GM21619 (cell line): ENCODE measurements around the gene AHSP.
"Not testable (repeated sequence)": the region's sequence is repeated elsewhere in the genome, so short reads cannot be mapped to it uniquely, and the experiment has no call there.

ENCODE experiments used
- ATAC-seq: cut with Tn5 transposase; IDR thresholded peaks from one replicate; pipeline ENCODE4 v1.9.1; 2021; ENCODE audit not compliant: unreplicated experiment

AHSP gene

DNA sequence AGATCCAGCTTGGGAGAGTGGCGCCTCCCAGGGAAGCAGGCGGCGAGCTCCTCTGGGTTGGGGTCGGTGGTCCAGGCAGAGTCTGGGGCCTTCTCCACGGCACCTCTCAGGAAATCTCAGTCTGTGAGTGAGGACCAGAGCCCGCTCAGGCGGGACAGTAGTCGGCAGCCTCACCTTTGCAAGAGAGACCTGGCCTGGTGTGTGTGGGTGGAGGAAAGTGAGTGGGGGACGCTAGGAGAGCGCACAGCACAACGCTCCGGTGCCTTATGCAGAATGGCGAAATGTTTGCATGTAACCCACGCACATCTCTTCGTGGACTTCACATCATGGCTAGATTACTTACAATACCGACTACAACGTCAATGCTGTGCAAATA lies 2.2 kb downstream of the AHSP start:
- no peak for ATAC-seq

DNA sequence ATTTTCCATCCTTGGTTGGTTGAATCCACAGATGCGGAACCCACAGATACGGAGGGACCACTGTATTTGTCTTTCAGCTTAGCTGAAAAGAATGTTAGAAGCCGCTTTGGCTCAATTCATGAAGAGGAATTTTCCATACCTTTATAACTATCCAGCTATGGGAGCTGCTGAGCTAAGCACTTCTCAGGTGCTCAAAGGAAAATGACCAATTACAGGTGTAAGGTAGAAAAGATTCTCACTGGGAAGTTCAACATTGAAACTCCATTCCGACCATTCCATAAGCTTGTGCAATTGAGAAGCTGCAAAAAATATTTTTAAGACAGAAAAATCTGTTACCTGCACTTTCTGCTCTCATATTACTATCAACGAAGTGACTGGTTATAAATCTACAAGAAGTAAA lies 2.7 kb downstream of the AHSP start:
- ATAC-seq = no peak

DNA sequence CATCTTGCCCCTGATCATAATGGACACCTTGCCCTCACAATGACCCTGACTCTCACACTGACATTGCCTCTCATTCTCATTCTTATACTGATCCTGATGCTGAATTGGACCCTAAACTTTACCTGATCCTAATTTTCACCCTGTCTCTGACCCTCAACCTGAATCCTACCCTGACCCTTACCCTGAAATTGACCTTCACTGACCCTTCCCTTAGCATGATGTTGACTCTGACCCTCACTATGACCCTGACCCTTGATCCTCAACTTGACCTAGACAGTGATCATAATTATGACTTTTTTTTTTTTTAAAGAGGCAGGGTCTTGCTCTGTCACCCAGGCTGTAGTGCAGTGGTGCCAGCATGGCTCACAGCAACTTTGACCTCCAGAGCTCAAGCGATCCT lies 3.4 kb downstream of the AHSP start:
- ATAC-seq = no peak

DNA sequence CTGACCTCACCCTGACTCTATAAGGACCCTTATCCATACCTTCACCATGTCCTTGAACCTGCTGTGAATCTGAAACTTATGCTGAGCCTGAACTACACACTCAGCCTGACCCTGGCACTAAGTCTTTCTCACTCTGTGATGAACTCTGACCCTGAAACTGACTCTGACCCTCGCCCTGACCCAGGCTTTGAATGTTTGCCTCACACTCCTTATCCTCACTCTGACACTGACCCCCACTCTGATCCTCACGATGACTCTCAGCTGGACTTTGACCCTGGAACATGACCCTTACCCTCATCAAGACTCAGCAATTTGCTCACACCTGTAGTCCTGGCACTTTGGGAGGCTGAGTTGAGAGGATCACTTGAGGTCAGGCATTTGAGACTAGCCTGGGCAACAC lies 4.4 kb downstream of the AHSP start:
- no peak for ATAC-seq

DNA sequence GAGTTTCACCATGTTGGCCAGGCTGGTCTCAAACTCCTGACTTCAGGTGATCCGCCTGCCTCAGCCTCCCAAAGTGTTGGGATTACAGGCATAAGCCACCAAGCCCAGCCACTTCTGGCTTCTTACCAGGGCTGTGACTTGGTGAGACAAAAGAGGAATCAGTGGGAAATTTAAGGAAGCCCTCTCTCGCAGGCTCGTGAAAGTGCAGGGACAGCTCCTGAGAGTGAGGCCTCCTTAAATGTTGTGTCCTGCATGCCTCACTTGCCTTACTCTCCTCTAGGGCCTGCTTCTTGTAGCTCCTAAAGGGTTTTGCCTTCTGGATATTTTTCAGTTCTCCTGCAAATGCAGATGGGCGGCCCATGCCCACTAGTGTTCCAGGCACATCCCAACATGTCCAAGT lies 5.2 kb downstream of the AHSP start:
- no peak for ATAC-seq

DNA sequence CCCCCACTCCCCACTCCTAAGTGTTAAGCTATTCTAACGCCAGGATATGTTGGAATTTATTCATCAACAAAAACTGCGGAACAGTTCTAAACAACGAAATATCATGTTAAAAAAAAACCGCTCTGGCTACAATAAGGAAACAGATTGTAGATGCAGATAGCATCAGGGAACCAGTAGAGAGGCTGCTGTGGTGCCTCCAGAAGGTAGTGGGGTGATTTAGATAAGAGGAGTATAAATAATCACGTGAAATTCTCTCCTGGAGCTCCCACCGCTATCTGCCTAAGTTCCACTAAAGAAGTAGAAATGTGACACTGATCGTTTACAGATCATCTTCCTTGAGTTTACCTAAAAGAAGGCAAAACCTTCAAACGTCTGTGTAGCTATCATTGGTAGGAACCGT lies 8.0 kb downstream of the AHSP start:
- ATAC-seq = no peak

DNA sequence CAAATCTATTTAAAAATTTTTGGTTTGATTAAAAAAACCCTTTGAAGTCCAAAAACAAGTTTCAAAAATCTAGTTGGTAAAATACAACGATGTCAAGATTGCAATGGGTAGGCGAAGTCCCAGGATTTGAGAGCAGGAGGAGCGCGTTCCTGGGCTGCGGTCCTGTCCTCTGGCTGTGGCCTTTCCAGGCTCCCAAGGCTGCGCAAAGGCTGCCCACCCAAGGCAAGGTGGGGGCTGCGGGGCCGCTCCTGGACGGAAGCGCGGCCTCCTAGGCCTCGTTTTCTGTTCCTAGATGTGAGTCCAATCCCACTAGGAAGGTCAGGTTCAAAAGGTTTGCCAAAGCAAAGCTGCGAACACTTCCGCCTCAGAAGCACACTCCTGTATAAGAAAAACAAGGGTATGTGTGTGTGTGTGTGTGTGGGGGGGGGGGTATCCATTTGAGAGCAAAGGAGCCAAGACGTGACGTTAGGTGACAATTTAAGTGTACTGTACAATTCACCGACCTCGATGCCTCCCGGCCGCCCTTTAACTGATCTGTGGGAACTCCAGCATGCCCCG lies 9.2 kb downstream of the AHSP start:
- ATAC-seq = no peak

DNA sequence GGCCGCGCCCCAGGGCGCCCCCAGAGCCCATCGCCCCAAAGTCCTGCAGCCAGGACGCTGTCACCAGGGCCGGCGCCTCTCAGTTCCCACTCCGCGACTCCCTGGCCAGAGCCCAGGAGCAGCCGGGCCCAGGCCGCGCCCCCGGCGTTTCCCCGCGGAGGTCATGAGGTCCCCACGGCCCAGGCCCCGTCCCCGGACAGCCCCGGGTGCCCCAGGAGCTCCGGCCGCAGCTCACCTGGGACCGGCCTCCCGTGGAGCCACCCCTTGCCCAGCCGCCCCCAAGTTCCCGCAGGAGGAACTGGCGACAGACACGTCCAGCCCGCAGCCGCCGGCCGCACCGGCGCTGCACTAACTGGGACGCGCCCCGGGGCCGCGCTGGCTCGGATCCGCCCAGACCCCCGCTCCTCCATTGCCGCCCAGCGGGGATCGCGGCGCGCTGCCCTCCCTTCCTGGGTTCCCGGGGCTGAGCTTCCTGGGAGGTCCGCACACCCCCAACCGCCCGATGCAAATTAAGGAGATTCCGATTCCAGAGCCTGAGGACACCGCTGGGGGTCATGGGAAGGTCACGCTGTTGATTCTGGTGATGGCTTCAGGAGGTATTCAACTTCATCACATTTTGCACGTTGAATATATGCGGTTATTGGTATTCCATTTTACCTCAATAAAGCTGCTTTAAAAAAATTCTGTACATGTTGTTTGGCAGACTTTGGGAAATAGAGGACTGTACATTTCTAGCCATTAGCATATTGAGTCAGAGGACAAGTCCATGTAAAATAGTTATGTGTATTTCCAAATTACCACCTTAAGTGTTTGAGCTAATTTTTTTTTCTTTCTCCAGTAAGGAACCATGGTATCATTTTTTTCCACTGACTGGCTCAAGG lies 9.9 kb downstream of the AHSP start:
- no peak for ATAC-seq

DNA sequence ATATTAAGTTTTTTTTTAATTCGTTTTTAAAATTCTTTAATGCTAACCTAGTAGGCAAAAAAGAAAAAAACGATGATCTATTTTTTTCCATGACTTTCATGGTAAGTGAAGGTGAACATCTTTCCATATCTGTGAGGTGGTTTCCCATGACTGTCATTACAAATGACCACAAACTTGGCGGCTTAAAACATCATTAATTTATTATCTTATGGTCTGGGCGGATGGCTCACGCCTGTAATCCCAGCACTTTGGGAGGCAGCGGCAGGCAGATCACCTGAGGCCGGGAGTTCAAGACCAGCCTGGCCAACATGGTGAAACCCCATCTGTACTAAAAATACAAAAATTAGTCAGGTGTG lies 10.5 kb downstream of the AHSP start:
- ATAC-seq = not testable (repeated sequence)

DNA sequence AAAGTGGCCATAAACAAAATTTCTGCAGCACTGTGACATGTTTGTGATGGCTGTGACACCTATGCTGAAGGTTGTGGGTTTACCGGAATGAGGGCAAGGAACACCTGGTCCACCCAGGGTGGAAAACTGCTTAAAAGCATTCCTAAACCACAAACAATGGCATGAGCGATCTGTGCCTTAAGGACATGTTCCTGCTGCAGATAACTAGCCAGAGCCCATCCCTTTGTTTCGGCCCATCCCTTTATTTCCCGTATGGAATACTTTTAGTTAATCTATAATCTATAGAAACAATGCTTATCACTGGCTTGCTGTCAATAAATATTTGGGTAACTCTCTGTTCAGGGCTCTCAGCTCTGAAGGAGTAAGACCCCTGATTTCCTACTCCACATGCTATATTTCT lies 12.1 kb downstream of the AHSP start:
- ATAC-seq = not testable (repeated sequence)

DNA sequence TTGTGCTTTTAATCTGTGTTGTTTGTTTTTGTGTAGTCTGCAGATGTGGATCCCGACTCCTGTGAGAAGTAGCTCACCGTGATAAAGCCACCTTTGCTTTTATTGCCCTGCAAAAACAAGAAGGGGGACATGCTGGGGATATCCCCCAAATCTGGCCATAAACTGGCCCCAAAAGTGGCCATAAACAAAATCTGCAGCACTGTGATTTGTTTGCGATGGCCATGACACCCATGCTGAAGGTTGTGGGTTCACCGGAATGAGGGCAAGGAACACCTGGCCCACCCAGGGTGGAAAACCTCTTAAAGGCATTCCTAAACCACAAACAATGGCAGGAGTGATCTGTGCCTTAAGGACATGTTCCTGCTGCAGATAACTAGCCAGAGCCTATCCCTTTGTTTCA lies 15.1 kb downstream of the AHSP start:
- ATAC-seq = no peak

DNA sequence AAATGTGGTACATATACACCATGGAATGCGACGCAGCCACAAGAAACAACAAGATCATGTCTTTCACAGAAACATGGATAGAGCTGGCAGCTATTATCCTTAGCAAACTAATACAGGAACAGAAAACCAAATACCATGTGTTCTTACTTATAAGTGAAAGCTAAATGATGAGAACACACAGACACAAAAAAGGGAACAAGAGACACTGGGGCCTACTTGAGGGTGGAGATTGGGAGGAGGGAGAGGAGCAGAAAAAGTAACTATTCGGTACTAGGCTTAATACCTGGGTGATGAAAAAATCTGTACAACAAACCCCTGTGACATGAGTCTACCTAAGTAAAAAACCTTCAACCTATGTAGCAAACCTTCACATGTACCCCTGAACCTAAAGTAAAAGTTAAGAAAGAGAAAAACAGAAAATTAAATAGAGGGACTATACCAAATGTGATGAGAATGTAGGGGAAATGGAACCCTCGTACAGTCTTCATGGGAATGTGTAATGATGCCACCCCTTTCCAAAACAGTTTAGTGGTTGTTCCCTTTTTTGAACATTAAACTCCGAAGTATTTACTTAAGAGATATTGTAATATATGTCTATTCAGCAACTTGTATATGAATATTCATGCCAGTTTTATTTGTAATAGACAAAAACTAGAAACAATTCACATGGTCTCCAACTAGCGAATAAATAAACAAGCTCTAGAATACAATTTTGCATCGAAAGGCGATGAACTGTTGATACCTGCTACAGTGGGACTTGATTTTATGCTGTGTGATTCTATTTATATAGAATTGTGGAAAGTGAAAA lies 33.9 kb downstream of the AHSP start:
- ATAC-seq = no peak

DNA sequence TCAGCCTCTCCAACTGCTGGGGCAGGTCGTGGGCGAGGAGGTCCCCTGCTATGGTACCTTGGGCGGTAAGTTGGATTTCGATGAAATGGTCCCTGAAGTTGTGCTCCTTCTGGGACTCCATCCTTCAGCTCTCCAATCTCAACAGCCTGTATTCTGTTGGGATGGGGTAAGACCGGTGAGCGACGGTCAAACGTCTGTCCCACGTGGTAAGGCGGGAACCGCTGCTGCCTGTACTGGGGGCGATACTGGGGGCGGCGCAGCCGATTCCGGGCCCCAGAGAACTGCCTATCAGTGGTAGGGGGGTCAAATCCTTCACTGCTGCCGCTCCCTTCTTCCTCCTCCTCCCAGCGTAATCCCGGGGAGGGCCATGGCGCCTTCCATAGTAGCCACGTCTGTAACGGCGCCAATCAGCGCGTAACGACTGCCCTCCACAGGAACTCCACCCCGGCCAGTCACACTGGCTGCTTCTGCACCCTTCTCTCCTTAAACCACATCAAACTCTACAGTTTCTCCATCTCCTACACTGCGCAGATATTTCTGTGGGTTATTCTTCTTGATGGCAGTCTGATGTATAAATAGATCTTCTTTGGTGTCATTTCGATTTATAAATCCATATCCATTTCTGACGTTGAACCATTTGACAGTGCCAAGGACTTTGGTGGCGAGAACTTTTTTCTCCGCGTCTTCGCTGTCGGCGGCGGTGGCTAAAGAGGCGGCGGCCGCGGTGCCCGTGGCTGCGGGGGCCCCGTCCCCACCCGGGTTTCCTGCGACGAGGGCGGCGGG lies 41.1 kb downstream of the AHSP start:
- ATAC-seq = no peak

DNA sequence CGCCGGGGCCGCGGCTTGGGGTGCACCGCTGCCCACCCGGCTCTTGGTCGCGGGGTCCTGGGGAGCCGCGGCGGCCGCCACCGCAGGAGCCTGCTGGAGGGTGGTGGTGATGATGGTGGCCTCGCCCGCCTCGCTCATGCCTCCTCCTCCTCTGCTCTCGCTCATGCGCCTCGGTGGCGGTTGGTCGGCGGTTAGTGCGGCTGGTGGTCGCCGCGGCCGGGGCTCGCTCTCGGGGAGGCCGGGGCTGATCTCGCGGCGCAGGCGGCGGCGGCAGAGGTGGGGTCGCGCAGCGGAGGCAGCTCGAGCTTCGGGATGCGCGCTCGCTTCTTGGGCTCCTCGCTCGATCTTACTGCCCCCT lies 41.6 kb downstream of the AHSP start:
- ATAC-seq = no peak

DNA sequence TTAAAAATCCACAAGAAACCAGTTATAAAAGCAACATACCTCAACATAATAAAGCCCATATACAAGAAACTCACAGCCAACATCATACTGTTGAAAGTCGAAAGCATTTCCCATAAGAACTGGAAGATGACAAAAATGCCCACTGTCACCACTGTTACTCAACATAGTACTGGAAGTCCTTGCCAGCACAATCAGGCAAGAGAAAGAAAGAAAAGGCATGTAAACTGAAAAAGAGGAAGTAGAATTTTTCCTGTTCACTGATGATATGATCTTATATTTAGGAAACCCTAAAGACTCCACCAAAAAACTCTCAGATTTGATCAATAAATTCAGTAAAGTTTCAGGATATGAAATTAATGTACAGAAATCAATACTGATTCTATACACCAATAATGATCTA lies 45.1 kb downstream of the AHSP start:
- no peak for ATAC-seq

DNA sequence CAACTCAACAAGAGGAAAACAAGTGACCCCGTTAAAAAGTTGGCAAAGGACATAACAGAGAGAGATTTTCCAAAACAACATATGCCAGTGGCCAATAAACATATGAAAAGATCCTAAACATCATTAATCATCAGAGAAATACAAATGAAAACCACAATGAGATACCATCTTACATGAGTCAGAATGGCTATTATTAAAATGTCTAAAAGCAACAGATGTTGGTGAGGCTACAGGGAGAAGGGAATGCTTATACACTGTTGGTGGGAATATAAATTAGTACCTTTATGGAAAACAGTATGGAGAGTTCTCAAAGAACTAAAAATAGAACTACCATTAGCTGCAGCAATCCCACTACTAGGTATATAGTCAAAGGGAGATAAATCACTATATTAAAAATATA lies 46.5 kb downstream of the AHSP start:
- ATAC-seq = not testable (repeated sequence)

DNA sequence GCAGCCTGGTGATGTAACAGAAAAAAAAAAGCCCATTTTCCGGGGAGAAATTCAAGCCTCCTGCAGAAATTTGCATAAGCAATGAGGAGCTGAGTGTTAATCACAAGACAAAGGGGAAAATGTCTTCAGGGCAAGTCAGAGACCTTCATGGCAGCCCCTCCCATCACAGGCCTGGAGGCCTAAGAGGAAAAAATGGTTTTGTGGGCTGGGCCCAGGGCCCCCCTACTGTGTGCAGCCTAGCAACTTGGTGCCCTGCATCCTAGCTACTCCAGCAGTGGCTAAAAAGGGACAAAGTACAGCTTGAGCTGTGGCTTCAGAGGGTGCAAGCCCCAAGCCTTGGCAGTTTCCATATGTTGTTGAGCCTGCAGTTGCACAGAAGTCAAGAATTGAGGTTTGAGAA lies 49.7 kb downstream of the AHSP start:
- no peak for ATAC-seq
